ENCODE data around the gene TRIP10.

TRIP10 gene

GRCh38 chr19:6728346-6728745 is 11.1 kb upstream of the TRIP10 start:
- DNase-seq (ENCODE audit: low spot score) = no peak

GRCh38 chr19:6729573-6730152 is 9.8 kb upstream of the TRIP10 start:
- DNase-seq (ENCODE audit: low spot score) = no peak

GRCh38 chr19:6730153-6730804 is 9.2 kb upstream of the TRIP10 start:
- DNase-seq (ENCODE audit: low spot score) = peak; percentile 34

GRCh38 chr19:6730941-6731670 is 8.4 kb upstream of the TRIP10 start:
- DNase-seq (ENCODE audit: low spot score) = no peak

- DNase-seq (ENCODE audit: low spot score) = no peak
Measured at GRCh38 chr19:6731822-6732221, 7.7 kb upstream of the TRIP10 start.

GRCh38 chr19:6732803-6733337 is 6.6 kb upstream of the TRIP10 start:
- no peak for DNase-seq (ENCODE audit: low spot score)

GRCh38 chr19:6733338-6734095 is 6.0 kb upstream of the TRIP10 start:
- no peak for DNase-seq (ENCODE audit: low spot score)

- no peak for DNase-seq (ENCODE audit: low spot score)
Measured at GRCh38 chr19:6734096-6734696, 5.3 kb upstream of the TRIP10 start.

GRCh38 chr19:6735181-6735911 is 4.1 kb upstream of the TRIP10 start:
- DNase-seq (ENCODE audit: low spot score) = no peak

GRCh38 chr19:6736169-6736916 is 3.1 kb upstream of the TRIP10 start:
- peak; percentile 85 for DNase-seq (ENCODE audit: low spot score)

- DNase-seq (ENCODE audit: low spot score) = no peak
Measured at GRCh38 chr19:6736917-6737283, 2.6 kb upstream of the TRIP10 start.

- peak; percentile 100 for DNase-seq (ENCODE audit: low spot score)
Measured at GRCh38 chr19:6737284-6737872, 2.1 kb upstream of the TRIP10 start, which contains the start of gene GPR108. Gene GPR108 (minus strand): TSS chr19:6737580. CDS start chr19:6737576, 4 bp downstream.

GRCh38 chr19:6737873-6738786 is 1.4 kb upstream of the TRIP10 start:
- DNase-seq (ENCODE audit: low spot score) = peak; percentile 81

GRCh38 chr19:6738787-6739389 is 592 bp upstream of the TRIP10 start:
- DNase-seq (ENCODE audit: low spot score) = no peak

GRCh38 chr19:6739883-6740588 is 556 bp downstream of the TRIP10 start:
- DNase-seq (ENCODE audit: low spot score) = no peak

- DNase-seq (ENCODE audit: low spot score) = peak; percentile 30
Measured at GRCh38 chr19:6740589-6741343, 1.3 kb downstream of the TRIP10 start.

- DNase-seq (ENCODE audit: low spot score) = no peak
Measured at GRCh38 chr19:6743066-6743465, 3.6 kb downstream of the TRIP10 start.
